Measurements from ENCODE around the gene TEAD2. TPM values are rescaled to one million over a fixed set of nuclear protein-coding genes. Genes with fewer than 3 reads are reported as not detected.

Gene TEAD2
- total and polyA plus RNA-seq, 2 of the 13 experiments (the other 11 are each of a cell fraction or from before 2014, with no cell fraction given) = 10.8 to 12.5 TPM

GRCh38 chr19:49339301-49340068 lies 22.7 kb downstream of the TEAD2 start:
- intact Hi-C loops (cut with micrococcal nuclease; ENCODE audit: unreplicated experiment) (no loop called here), in situ Hi-C loops (cut with HindIII; ENCODE audit: extremely low pct_ligation_motif_present, low pct_unique_long_range_greater_than_20kb) (no loop called here)
- ChIA-PET POLR2A (interaction anchor here (0.6 to 1.1 kb wide), 2 partner anchors 8 to 427 kb away, joined by 3 to 4 read pairs; partner anchors contain the start of gene AP2A1), CTCF (ENCODE audit: low intra/inter-chr PET ratio, low total read pairs) (no interaction called here)
- Histone ChIP-seq H3K4me1 (ENCODE audit: insufficient read depth, low read length) (peaks cover 15% of the 10 kb centered on the region), H4K20me1 (ENCODE audit: insufficient read depth, low read length) (no peaks in the 10 kb centered on the region), H3K9ac (ENCODE audit: insufficient read depth, low read depth, low read length) (no peak overlapping the region), H2AFZ (ENCODE audit: low read length) (no peak overlapping the region), H3K79me2 (ENCODE audit: insufficient read depth, low read length) (no peaks in the 10 kb centered on the region), H3K4me2 (ENCODE audit: low read depth, low read length) (no peak overlapping the region), H3K9me3 (ENCODE audit: low read length) (no peaks in the 10 kb centered on the region), H3K27ac (ENCODE audit: extremely low read length, insufficient read depth, low read length) (no peak overlapping the region), H3K27me3 (ENCODE audit: control insufficient read depth in 1 of 2, insufficient read depth in 2 of 2, low read length in 2 of 2) (no peaks in the 10 kb centered on the region), H3K4me3 (replicated peaks in 1 of 3; ENCODE audit: insufficient read depth in 1 of 3, low read depth in 2 of 3, low read length in 3 of 3) (no peak overlapping the region; a peak in 1 of 6 replicates), H3K36me3 (replicated peaks in 1 of 2; ENCODE audit: control insufficient read depth in 1 of 2, insufficient read depth in 2 of 2, low read length in 2 of 2) (peaks cover 0 to 2% of the 10 kb centered on the region in 2 experiments; a peak in 1 of 5 replicates)
- ATAC-seq = no peak
- TF ChIP-seq ZBTB38 (CRISPR knock-in tag; IDR thresholded peaks at IDR 0.05) = 0 out of 2 replicates have a peak, but pooled peaks have one; percentile 42
- TF ChIP-seq AGO2 (optimal IDR thresholded peaks at IDR 0.05; ENCODE audit: low read depth, low read length) = peak; percentile 81
- TF ChIP-seq TBX2 (CRISPR knock-in tag; IDR thresholded peaks at IDR 0.05; ENCODE audit: borderline replicate concordance) = 0 out of 2 replicates have a peak, but pooled peaks have one; percentile 33
- no peak for TF ChIP-seq ZNF235 (CRISPR knock-in tag; IDR thresholded peaks at IDR 0.05; ENCODE audit: borderline replicate concordance)
- TF ChIP-seq SUZ12 (IDR thresholded peaks at IDR 0.05; ENCODE audit: low read depth, low read length) = no peak
- no peak for TF ChIP-seq ZNF891 (CRISPR knock-in tag; IDR thresholded peaks at IDR 0.05)
- no peak for TF ChIP-seq ZNF646 (CRISPR knock-in tag; IDR thresholded peaks at IDR 0.05)
- TF ChIP-seq ARNT (IDR thresholded peaks at IDR 0.05) = no peak
- no peak for TF ChIP-seq NPAS2 (CRISPR knock-in tag; IDR thresholded peaks at IDR 0.05; ENCODE audit: borderline replicate concordance)
- TF ChIP-seq ZNF691 (CRISPR knock-in tag; IDR thresholded peaks at IDR 0.05; ENCODE audit: borderline replicate concordance, low read depth) = no peak
- 0 out of 2 replicates have a peak, but pooled peaks have one; percentile 24 for TF ChIP-seq RBFOX2 (IDR thresholded peaks at IDR 0.05; ENCODE audit: low read depth, low read length)
- no peak for DNase-seq (ENCODE audit: low spot score)
- no peak for FAIRE-seq
- BruUV-seq (replicated peaks) = no TSS peak
- 95% methylated on average over 31 of the region's 47 CpGs for WGBS (ENCODE audit: low lambda C conversion rate)

Measured in HepG2 (cell line).